ENCODE results near the gene CENPM.

DNA sequence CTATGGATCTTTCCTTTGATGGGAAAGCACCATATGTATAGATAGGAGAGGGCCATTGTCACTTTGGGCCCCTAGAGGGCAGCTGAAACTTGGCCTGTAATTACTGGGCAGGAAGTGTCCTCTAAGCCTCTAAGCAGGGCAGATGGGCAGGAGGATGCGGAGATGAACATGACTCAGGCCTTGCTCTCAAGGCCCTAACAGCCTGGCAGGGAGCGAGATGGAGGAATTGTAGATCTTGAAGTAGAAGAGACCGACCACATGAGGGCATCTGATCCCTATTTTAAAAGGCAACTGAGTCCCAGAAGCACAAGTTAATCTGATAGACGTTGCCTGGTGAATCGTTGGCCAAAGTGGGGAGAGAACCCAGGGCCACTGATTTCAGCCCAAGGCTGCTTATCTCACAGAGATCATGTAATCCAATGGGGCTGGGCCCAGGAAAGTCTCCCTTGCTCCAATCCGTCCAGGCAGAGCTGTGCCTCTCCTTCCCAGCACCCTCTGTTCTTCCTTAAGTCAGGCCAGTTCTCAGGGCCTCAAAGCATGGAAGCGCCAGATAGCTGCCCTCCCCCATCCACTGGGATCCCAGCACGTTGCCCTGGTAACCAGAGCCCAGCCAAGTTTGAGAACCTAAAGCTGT, 19.8 kb upstream of the CENPM start:
- TF ChIP-seq, protein P1, sequence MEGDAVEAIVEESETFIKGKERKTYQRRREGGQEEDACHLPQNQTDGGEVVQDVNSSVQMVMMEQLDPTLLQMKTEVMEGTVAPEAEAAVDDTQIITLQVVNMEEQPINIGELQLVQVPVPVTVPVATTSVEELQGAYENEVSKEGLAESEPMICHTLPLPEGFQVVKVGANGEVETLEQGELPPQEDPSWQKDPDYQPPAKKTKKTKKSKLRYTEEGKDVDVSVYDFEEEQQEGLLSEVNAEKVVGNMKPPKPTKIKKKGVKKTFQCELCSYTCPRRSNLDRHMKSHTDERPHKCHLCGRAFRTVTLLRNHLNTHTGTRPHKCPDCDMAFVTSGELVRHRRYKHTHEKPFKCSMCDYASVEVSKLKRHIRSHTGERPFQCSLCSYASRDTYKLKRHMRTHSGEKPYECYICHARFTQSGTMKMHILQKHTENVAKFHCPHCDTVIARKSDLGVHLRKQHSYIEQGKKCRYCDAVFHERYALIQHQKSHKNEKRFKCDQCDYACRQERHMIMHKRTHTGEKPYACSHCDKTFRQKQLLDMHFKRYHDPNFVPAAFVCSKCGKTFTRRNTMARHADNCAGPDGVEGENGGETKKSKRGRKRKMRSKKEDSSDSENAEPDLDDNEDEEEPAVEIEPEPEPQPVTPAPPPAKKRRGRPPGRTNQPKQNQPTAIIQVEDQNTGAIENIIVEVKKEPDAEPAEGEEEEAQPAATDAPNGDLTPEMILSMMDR (IDR thresholded peaks at IDR 0.05 in 4 of 5, conservative IDR thresholded peaks at IDR 0.05 in 1 of 5): peak in 4 of 5 experiments; percentile 14 to 26 (median 18)
- TF ChIP-seq POLR2A (IDR thresholded peaks at IDR 0.05): no peak
